Activated B cell treated with CpG ODN at 0.5 μM for 24 hours (primary cell): Measurements from ENCODE around the gene FUT8. TPM values are rescaled to one million over a fixed set of nuclear protein-coding genes. Genes with fewer than 3 reads are reported as not detected.

Experiments
- ATAC-seq: fragments of 200-7000 bp; cut with Tn5 transposase; one replicate; pipeline ENCODE4 v1.10.0; 2021; ENCODE audit warnings: low read depth, mild to moderate bottlenecking, moderate library complexity
- CTCF ChIA-PET: fragments of 350-600 bp; sonication (Branson Sonifier 250); formaldehyde crosslinking; loops from one replicate; lab custom pipeline; 2021; ENCODE audit warnings: antibody characterized with exemption; lab: Charles Lee
- POLR2A ChIA-PET: fragments of 350-600 bp; sonication (Branson Sonifier 250); formaldehyde crosslinking; loops from one replicate; lab custom pipeline; 2021; ENCODE audit warnings: antibody characterized with exemption; lab: Charles Lee
- DNase-seq: peaks from one replicate; pipeline ENCODE4 v3.0.0; 2022
- H3K27ac Mint-ChIP-seq: one replicate; pipeline ENCODE4 v1.8.0; 2020; ENCODE audit warnings: mixed read lengths
- H3K27me3 Mint-ChIP-seq: one replicate; pipeline ENCODE4 v1.8.0; 2021; ENCODE audit warnings: mixed read lengths
- H3K36me3 Mint-ChIP-seq: one replicate; pipeline ENCODE4 v1.8.0; 2021; ENCODE audit warnings: low read depth, mixed read lengths
- H3K4me1 Mint-ChIP-seq: one replicate; pipeline ENCODE4 v1.8.0; 2021; ENCODE audit warnings: mixed read lengths
- H3K4me3 Mint-ChIP-seq: one replicate; pipeline ENCODE4 v1.8.0; 2020; ENCODE audit warnings: mild to moderate bottlenecking, mixed read lengths
- H3K9me3 Mint-ChIP-seq: one replicate; pipeline ENCODE4 v1.8.0; 2020; ENCODE audit warnings: mixed read lengths
- CTCF ChIP-seq: fragments of 200-600 bp; IDR thresholded peaks from one replicate; pipeline ENCODE4 v1.8.0; 2022; ENCODE audit warnings: antibody characterized with exemption, mild to moderate bottlenecking
- intact Hi-C: fragments of 100-400 bp; cut with micrococcal nuclease; formaldehyde crosslinking; loops from one replicate; pipeline ENCODE4 v1.15.1; 2024
- total RNA-seq: library from RNA; stranded (reverse); gene quantifications from 2 replicates; pipeline ENCODE4 v1.2.3, GENCODE V29; 2022

The FUT8 gene
- total RNA-seq, 1 donor from 2014 or later, result 123 TPM

GRCh38 chr14:65770681-65771080 lies 358.2 kb downstream of the FUT8 start:
- no peak for DNase-seq
- ATAC-seq, result no peak
- no peaks in the 10 kb centered on the region for H3K27me3 Mint-ChIP-seq
- H3K4me1 Mint-ChIP-seq, result no peaks in the 10 kb centered on the region
- ChIA-PET CTCF (no interaction called here), POLR2A (no interaction called here)
- no peak overlapping the region for H3K4me3 Mint-ChIP-seq
- H3K27ac Mint-ChIP-seq, result no peak overlapping the region
- no peaks in the 10 kb centered on the region for H3K36me3 Mint-ChIP-seq
- TF ChIP-seq CTCF, result no peak
- H3K9me3 Mint-ChIP-seq, result no peaks in the 10 kb centered on the region
- intact Hi-C loops, result no loop called here

GRCh38 chr14:65771271-65771670 lies 358.7 kb downstream of the FUT8 start:
- ChIA-PET CTCF (no interaction called here), POLR2A (no interaction called here)
- Mint-ChIP-seq H3K9me3 (no peaks in the 10 kb centered on the region), H3K27me3 (no peaks in the 10 kb centered on the region), H3K4me1 (no peaks in the 10 kb centered on the region), H3K4me3 (no peak overlapping the region), H3K27ac (no peak overlapping the region), H3K36me3 (no peaks in the 10 kb centered on the region)
- ATAC-seq (no peak), DNase-seq (no peak)
- no peak for TF ChIP-seq CTCF
- intact Hi-C loops, result no loop called here

- DNase-seq (no peak), ATAC-seq (no peak)
- no peaks in the 10 kb centered on the region for H3K9me3 Mint-ChIP-seq
- no peaks in the 10 kb centered on the region for H3K36me3 Mint-ChIP-seq
- H3K4me3 Mint-ChIP-seq, result no peak overlapping the region
- no peak for TF ChIP-seq CTCF
- no peak overlapping the region for H3K27ac Mint-ChIP-seq
- no peaks in the 10 kb centered on the region for H3K27me3 Mint-ChIP-seq
- POLR2A ChIA-PET, result no interaction called here
- CTCF ChIA-PET, result no interaction called here
- no peaks in the 10 kb centered on the region for H3K4me1 Mint-ChIP-seq
- intact Hi-C loops, result no loop called here
These were observed 359.9 kb downstream of the FUT8 start for GRCh38 chr14:65772466-65772865.

GRCh38 chr14:65772921-65773574 lies 360.5 kb downstream of the FUT8 start:
- Mint-ChIP-seq H3K4me3 (no peak overlapping the region), H3K4me1 (no peaks in the 10 kb centered on the region), H3K36me3 (no peaks in the 10 kb centered on the region), H3K27ac (no peak overlapping the region), H3K27me3 (no peaks in the 10 kb centered on the region), H3K9me3 (no peaks in the 10 kb centered on the region)
- TF ChIP-seq CTCF, result no peak
- ATAC-seq (no peak), DNase-seq (no peak)
- ChIA-PET CTCF (no interaction called here), POLR2A (no interaction called here)
- intact Hi-C loops, result no loop called here

- POLR2A ChIA-PET, result no interaction called here
- DNase-seq (no peak), ATAC-seq (no peak)
- H3K36me3 Mint-ChIP-seq, result no peaks in the 10 kb centered on the region
- no peaks in the 10 kb centered on the region for H3K27me3 Mint-ChIP-seq
- H3K27ac Mint-ChIP-seq, result no peak overlapping the region
- no peaks in the 10 kb centered on the region for H3K4me1 Mint-ChIP-seq
- CTCF ChIA-PET, result no interaction called here
- intact Hi-C loops, result no loop called here
- no peak overlapping the region for H3K4me3 Mint-ChIP-seq
- TF ChIP-seq CTCF, result no peak
- no peaks in the 10 kb centered on the region for H3K9me3 Mint-ChIP-seq
These were observed 361.5 kb downstream of the FUT8 start for GRCh38 chr14:65774041-65774440.
